Tibial nerve (tissue), 4 donors: ENCODE data around the gene ATRX.
"Not testable (repeated sequence)": the region's sequence is repeated elsewhere in the genome, so short reads cannot be mapped to it uniquely, and the experiment has no call there.

Source experiments
- CTCF ChIP-seq, 5 experiments: fragments of 200-600 bp in 3 of 5; fragments of 450-650 bp in 2 of 5; sonication (generic) in 3 of 5; IDR thresholded peaks; one replicate each; pipeline ENCODE4 v1.5.1; 2016 to 2019; ENCODE audit warnings: antibody characterized with exemption in 5 of 5, mild to moderate bottlenecking in 3 of 5, moderate library complexity in 2 of 5
- EP300 ChIP-seq, 2 donors: sonication (generic); formaldehyde crosslinking; IDR thresholded peaks; one replicate each; pipeline ENCODE4 v1.6.1; 2017; ENCODE audit warnings: antibody characterized with exemption in 2 of 2, mild to moderate bottlenecking in 1 of 2
- POLR2A ChIP-seq, 2 donors: fragments of 450-650 bp; IDR thresholded peaks; one replicate each; pipeline ENCODE4 v1.6.1; 2017; ENCODE audit warnings: antibody characterized with exemption in 2 of 2, mild to moderate bottlenecking in 2 of 2, moderate library complexity in 2 of 2

GRCh38 chrX:77685683-77686082, 100.3 kb downstream of the ATRX start:
- TF ChIP-seq EP300, POLR2A, CTCF (IDR thresholded peaks at IDR 0.05): not testable (repeated sequence)
